ENCODE results near the gene NPTXR. TPM values are rescaled to one million over a fixed set of nuclear protein-coding genes. Genes with fewer than 3 reads are reported as not detected.
A peak's percentile ranks its signal among the peaks of the same experiment; 100 is the strongest.

Gene NPTXR
- polyA plus RNA-seq, 1 experiment: 2.5 TPM

GRCh38 chr22:38881997-38882879, 38.4 kb upstream of the NPTXR start:
- TF ChIP-seq CTCF (IDR thresholded peaks at IDR 0.05; ENCODE audit: insufficient read depth, low read depth, low read length): no peak
- no peaks in the 10 kb centered on the region for H3K36me3 ChIP-seq (ENCODE audit: control insufficient read depth, insufficient read depth, low read length)
- H3K27me3 ChIP-seq (ENCODE audit: control insufficient read depth, insufficient read depth, low read length): peaks cover 4% of the 10 kb centered on the region; the same call in 1 of the 2 replicates
- ChIA-PET POLR2A (interaction anchor here (0.6 to 0.7 kb wide), 2 partner anchors 39 to 121 kb away, joined by 3 to 4 read pairs; partner anchors contain the start of gene NPTXR), CTCF (interaction anchor here (0.9 to 5.9 kb wide), 5 partner anchors 12 to 121 kb away, joined by 3 to 37 read pairs (median 6); no protein-coding TSS in a partner anchor)
- no peak for DNase-seq (ENCODE audit: low read depth)
- H3K4me3 ChIP-seq (ENCODE audit: low read depth, low read length): no peak overlapping the region

- DNase-seq (ENCODE audit: low read depth): peak; percentile 43
- Histone ChIP-seq H3K36me3 (ENCODE audit: control insufficient read depth, insufficient read depth, low read length) (no peaks in the 10 kb centered on the region), H3K4me3 (ENCODE audit: low read depth, low read length) (no peak overlapping the region), H3K27me3 (ENCODE audit: control insufficient read depth, insufficient read depth, low read length) (peaks cover 4% of the 10 kb centered on the region; the same call in 1 of the 2 replicates)
- peak; percentile 34 for TF ChIP-seq CTCF (IDR thresholded peaks at IDR 0.05; ENCODE audit: insufficient read depth, low read depth, low read length)
- CTCF ChIA-PET: interaction anchor here (0.6 to 5.9 kb wide), 4 partner anchors 12 to 231 kb away, joined by 3 to 37 read pairs (median 5); no protein-coding TSS in a partner anchor
- POLR2A ChIA-PET: interaction anchor here (0.6 to 0.7 kb wide), 2 partner anchors 70 to 122 kb away, joined by 3 to 4 read pairs; no protein-coding TSS in a partner anchor
Measured at GRCh38 chr22:38881464-38881871, 37.6 kb upstream of the NPTXR start.

GRCh38 chr22:38879961-38880360, 36.1 kb upstream of the NPTXR start:
- ChIA-PET POLR2A (no interaction called here), CTCF (interaction anchor here (1.5 to 5.9 kb wide), 3 partner anchors 11 to 123 kb away, joined by 3 to 37 read pairs (median 6); no protein-coding TSS in a partner anchor)
- no peak for TF ChIP-seq CTCF (IDR thresholded peaks at IDR 0.05; ENCODE audit: insufficient read depth, low read depth, low read length)
- DNase-seq (ENCODE audit: low read depth): no peak
- Histone ChIP-seq H3K27me3 (ENCODE audit: control insufficient read depth, insufficient read depth, low read length) (peaks cover 4% of the 10 kb centered on the region; the same call in 1 of the 2 replicates), H3K4me3 (ENCODE audit: low read depth, low read length) (no peak overlapping the region), H3K36me3 (ENCODE audit: control insufficient read depth, insufficient read depth, low read length) (no peaks in the 10 kb centered on the region)

- no peak for TF ChIP-seq CTCF (IDR thresholded peaks at IDR 0.05; ENCODE audit: insufficient read depth, low read depth, low read length)
- CTCF ChIA-PET: interaction anchor here (1.0 to 5.9 kb wide), 4 partner anchors 10 to 122 kb away, joined by 3 to 37 read pairs (median 6); no protein-coding TSS in a partner anchor
- peaks cover 4% of the 10 kb centered on the region; the same call in 1 of the 2 replicates for H3K27me3 ChIP-seq (ENCODE audit: control insufficient read depth, insufficient read depth, low read length)
- no peaks in the 10 kb centered on the region for H3K36me3 ChIP-seq (ENCODE audit: control insufficient read depth, insufficient read depth, low read length)
- H3K4me3 ChIP-seq (ENCODE audit: low read depth, low read length): no peak overlapping the region
- no peak for DNase-seq (ENCODE audit: low read depth)
- POLR2A ChIA-PET: no interaction called here
Measured at GRCh38 chr22:38879108-38879729, 35.4 kb upstream of the NPTXR start.

Measured in BJ (cell line).